K562 (cell line): ENCODE results near the gene NOL12. TPM values are rescaled to one million over a fixed set of nuclear protein-coding genes. Genes with fewer than 3 reads are reported as not detected.

Experiments used
- ATAC-seq: fragments of 200-7000 bp; cut with Tn5 transposase; 3 replicates; pipeline ENCODE4 v1.9.1; 2020; ENCODE audit warnings: moderate library complexity
- BruUV-seq: library from RNA; stranded (reverse); fragments of 400-500 nt; replicated peaks from 2 replicates; lab custom pipeline; 2021; lab: Mats Ljungman, UMichigan
- CTCF ChIA-PET: fragments of 300-600 bp; formaldehyde crosslinking; extraction: SDS; loops from one replicate; lab custom pipeline; 2021; ENCODE audit warnings: low intra/inter-chr PET ratio; lab: Yijun Ruan, JAX
- POLR2A ChIA-PET: fragments of 300-600, 350-650 bp; sonication (Branson Sonifier 250); formaldehyde crosslinking; extraction: SDS; loops from one replicate; lab custom pipeline; 2021; ENCODE audit warnings: antibody characterized with exemption, inconsistent platforms; lab: Yijun Ruan, JAX
- DNase-seq, 4 experiments: peaks; one replicate each; pipeline versions ENCODE4 v3.0.0 to v3.0.0-alpha.2; 2011 to 2018; ENCODE audit warnings: low spot score in 3 of 4, mixed read lengths in 3 of 4; ENCODE audit errors: extremely low read depth in 1 of 4
- FAIRE-seq: peaks from 2 replicates; lab custom pipeline; 2011; peaks lifted over from hg19 to GRCh38; lab: Jason Lieb, UNC
- H2AFZ ChIP-seq: 2 replicates; pipeline ENCODE4 v1.6.0; 2011; ENCODE audit warnings: low read depth, low read length, control low read depth, inconsistent platforms
- H3K27ac ChIP-seq: fragments of 200-600 bp; 3 replicates; pipeline ENCODE4 v1.8.0; 2011; ENCODE audit warnings: low read depth, mild to moderate bottlenecking, control low read depth, inconsistent platforms, low read length, moderate library complexity, mixed read lengths; ENCODE audit errors: extremely low read depth
- H3K27me3 ChIP-seq, 2 experiments: fragments of 300-600 bp in 1 of 2; 2 replicates in 1 of 2; 3 replicates in 1 of 2; pipeline versions ENCODE4 v1.6.0 to v1.8.0; 2011; ENCODE audit warnings: inconsistent platforms in 2 of 2, low read length in 2 of 2, mild to moderate bottlenecking in 1 of 2, mixed read lengths in 1 of 2, moderate library complexity in 1 of 2; ENCODE audit not compliant: control insufficient read depth in 2 of 2, insufficient read depth in 2 of 2
- H3K36me3 ChIP-seq: fragments of 300-600 bp; 3 replicates; pipeline ENCODE4 v1.8.0; 2011; ENCODE audit warnings: mild to moderate bottlenecking, low read length, inconsistent platforms; ENCODE audit not compliant: control insufficient read depth, insufficient read depth
- H3K4me1 ChIP-seq, 2 experiments: fragments of 200-600 bp in 1 of 2; replicated peaks in 1 of 2; 2 replicates in 1 of 2; 3 replicates in 1 of 2; pipeline versions ENCODE4 v1.5.1 to v1.8.0; 2011; ENCODE audit warnings: inconsistent platforms in 2 of 2, low read length in 2 of 2, mild to moderate bottlenecking in 1 of 2, mixed read lengths in 1 of 2, moderate library complexity in 1 of 2; ENCODE audit not compliant: control insufficient read depth in 2 of 2, insufficient read depth in 2 of 2
- H3K4me2 ChIP-seq: 2 replicates; pipeline ENCODE4 v1.6.1; 2011; ENCODE audit warnings: low read length, control low read depth, inconsistent platforms, mixed read lengths; ENCODE audit not compliant: insufficient read depth
- H3K4me3 ChIP-seq: fragments of 200-600 bp; sonication (generic), shearing (Covaris generic); 2 replicates; pipeline ENCODE4 v1.5.1; 2016; ENCODE audit warnings: control low read depth, inconsistent platforms
- H3K79me2 ChIP-seq: fragments of 200-600 bp; 3 replicates; pipeline ENCODE4 v1.8.0; 2011; ENCODE audit warnings: low read length, inconsistent platforms; ENCODE audit not compliant: control insufficient read depth, insufficient read depth
- H3K9ac ChIP-seq, 2 experiments: 2 replicates each; pipeline versions ENCODE4 v1.6.0 to v1.6.1; 2011; ENCODE audit warnings: low read depth in 2 of 2, low read length in 2 of 2, control low read depth in 1 of 2, inconsistent platforms in 1 of 2, mild to moderate bottlenecking in 1 of 2, mixed read lengths in 1 of 2; ENCODE audit not compliant: insufficient read depth in 1 of 2
- H3K9me1 ChIP-seq: one replicate; pipeline ENCODE4 v1.6.0; 2011; ENCODE audit warnings: inconsistent platforms, mild to moderate bottlenecking, low read length, moderate library complexity; ENCODE audit not compliant: control insufficient read depth, insufficient read depth
- H3K9me3 ChIP-seq: replicated peaks from 2 replicates; pipeline ENCODE4 v1.5.1; 2011; ENCODE audit warnings: low read depth, low read length, inconsistent platforms; ENCODE audit not compliant: control insufficient read depth, insufficient read depth
- H4K20me1 ChIP-seq: replicated peaks from 2 replicates; pipeline ENCODE4 v1.6.1; 2011; ENCODE audit warnings: low read length, inconsistent platforms, mixed read lengths; ENCODE audit not compliant: control insufficient read depth, insufficient read depth
- CCNT2 ChIP-seq: IDR thresholded peaks from 2 replicates; pipeline ENCODE4 v1.6.1; 2011; ENCODE audit warnings: borderline replicate concordance, low read depth, mild to moderate bottlenecking, moderate library complexity, mixed read lengths, low read length; ENCODE audit not compliant: insufficient read length; ENCODE audit errors: extremely low read depth
- GABPB2 ChIP-seq: fragments of 250-450 bp; sonication (Bioruptor Pico); conservative IDR thresholded peaks from 2 replicates; pipeline ENCODE4 v1.5.1; 2021; ENCODE audit warnings: mild to moderate bottlenecking
- HDAC3 ChIP-seq: fragments of 450-650 bp; IDR thresholded peaks from 2 replicates; pipeline ENCODE4 v1.6.1; 2018; ENCODE audit warnings: borderline replicate concordance, mild to moderate bottlenecking, moderate library complexity; ENCODE audit not compliant: partially characterized antibody
- MAZ ChIP-seq, 2 experiments: fragments of 450-650 bp in 1 of 2; sonication (generic) in 1 of 2; formaldehyde crosslinking; IDR thresholded peaks in 1 of 2; conservative IDR thresholded peaks in 1 of 2; 2 replicates each; pipeline versions ENCODE4 v1.4.0 to v1.5.0; 2020; ENCODE audit warnings: mild to moderate bottlenecking in 1 of 2, missing genetic modification reagents in 1 of 2
- MXI1 ChIP-seq: IDR thresholded peaks from 2 replicates; pipeline ENCODE4 v1.6.1; 2011; ENCODE audit warnings: low read depth, mild to moderate bottlenecking, improper control_type of control experiment, low read length
- NEUROD1 ChIP-seq: fragments of 150-350 bp; IDR thresholded peaks from 2 replicates; pipeline ENCODE4 v1.6.1; 2014; ENCODE audit warnings: borderline replicate concordance, low read length, low read depth; ENCODE audit not compliant: partially characterized antibody
- TBL1XR1 ChIP-seq, 2 experiments: IDR thresholded peaks; 2 replicates each; pipeline ENCODE4 v1.6.1; 2012; ENCODE audit warnings: improper control_type of control experiment in 2 of 2, low read length in 2 of 2, mild to moderate bottlenecking in 1 of 2
- ZKSCAN8 ChIP-seq: fragments of 200-800 bp; sonication (Bioruptor generic); IDR thresholded peaks from 2 replicates; pipeline ENCODE4 v1.6.1; 2016; ENCODE audit warnings: missing genetic modification characterization, missing compliant biosample characterization
- ZNF232 ChIP-seq: sonication (generic); formaldehyde crosslinking; IDR thresholded peaks from 2 replicates; pipeline ENCODE4 v1.8.0; 2022; ENCODE audit warnings: mild to moderate bottlenecking, missing genetic modification reagents
- WGBS: fragments of 100-300 bp; shearing (Covaris generic); methylation state at CpG from one replicate; pipeline ENCODE4 v1.1.6; 2016; ENCODE audit warnings: low coverage, mixed read lengths; ENCODE audit not compliant: insufficient coverage; ENCODE audit errors: missing lambda C conversion rate; 5-methylcytosine and 5-hydroxymethylcytosine counted together
- in situ Hi-C: fragments of 300-500 bp; cut with MboI; formaldehyde crosslinking; loops from 4 replicates; pipeline ENCODE4 v1.15.0; 2018; ENCODE audit warnings: inconsistent platforms, mixed read lengths
- intact Hi-C: fragments of 100-400 bp; cut with micrococcal nuclease; formaldehyde crosslinking; loops from 2 replicates; pipeline ENCODE4 v1.14.2; 2022
- polyA plus RNA-seq, 8 experiments: library from polyadenylated mRNA; depleted of rRNA in 4 of 8; stranded (reverse) in 5 of 8; unstranded in 3 of 8; fragments of >200 nt; fragmentation: Nextera tagmentation in 2 of 8; fragmentation: Illumina TruSeq in 1 of 8; extraction: Ambion mirVana in 2 of 8; extraction: Trizol in 1 of 8; gene quantifications; 2 replicates each; pipeline versions ENCODE4 v1.2.1 to v1.2.3, GENCODE V29; 2011 to 2014; ENCODE audit warnings: inconsistent platforms in 1 of 8, missing spikeins in 1 of 8
- total RNA-seq, 7 experiments: library from RNA; depleted of rRNA in 6 of 7; stranded (reverse); fragments of >200 nt in 6 of 7; fragmentation: Illumina TruSeq in 2 of 7; extraction: Trizol in 2 of 7; gene quantifications; 2 replicates each; pipeline versions ENCODE4 v1.2.1 to v1.2.3, GENCODE V29; 2011 to 2021; ENCODE audit warnings: low replicate concordance in 1 of 7
- TF ChIP-seq, protein P1 (sequence below): sonication (generic); formaldehyde crosslinking; IDR thresholded peaks from 2 replicates; pipeline ENCODE4 v1.8.1; 2023; ENCODE audit warnings: mild to moderate bottlenecking, missing genetic modification reagents
- TF ChIP-seq, protein P2 (sequence below): fragments of 250-450 bp; sonication (Bioruptor Pico); IDR thresholded peaks from 2 replicates; pipeline ENCODE4 v1.8.0; 2021; ENCODE audit warnings: mild to moderate bottlenecking, moderate library complexity
- TF ChIP-seq, protein P3 (sequence below): sonication (generic); formaldehyde crosslinking; IDR thresholded peaks from 2 replicates; pipeline ENCODE4 v1.8.0; 2022; ENCODE audit warnings: missing genetic modification reagents, mild to moderate bottlenecking, borderline replicate concordance
- TF ChIP-seq, protein P4 (sequence below): sonication (generic); formaldehyde crosslinking; IDR thresholded peaks from 2 replicates; pipeline ENCODE4 v1.8.1; 2022; ENCODE audit warnings: missing genetic modification reagents

Gene NOL12
- total and polyA plus RNA-seq, 9 of the 15 experiments (the other 6 are each of a cell fraction or from before 2014, with no cell fraction given): 2.8 to 40.9 (median 28.5) TPM

DNA sequence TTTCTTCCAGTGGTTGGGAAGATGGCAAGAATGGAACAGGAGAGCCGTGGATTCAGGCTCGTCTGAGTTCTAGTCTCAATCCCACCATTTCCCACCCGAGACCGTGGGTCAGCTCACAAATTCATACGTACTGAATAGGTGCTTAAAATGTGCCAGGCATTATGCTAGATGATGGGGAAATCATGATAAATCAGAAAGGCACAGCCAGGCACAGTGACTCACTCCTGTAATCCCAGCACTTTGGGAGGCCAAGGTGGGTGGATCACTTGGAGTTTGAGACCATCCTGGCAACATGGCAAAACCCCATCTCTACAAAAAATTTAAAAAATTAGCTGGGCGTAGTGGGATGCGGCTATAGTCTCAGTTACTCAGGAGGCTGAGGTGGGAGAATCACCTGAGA lies 17.8 kb downstream of the NOL12 start:
- CTCF ChIA-PET: no interaction called here
- TF ChIP-seq MAZ (CRISPR knock-in tag; conservative IDR thresholded peaks at IDR 0.05 in 1 of 2, IDR thresholded peaks at IDR 0.05 in 1 of 2) (no peak), GABPB2 (CRISPR knock-in tag) (no peak), ZKSCAN8 (CRISPR knock-in tag) (no peak), MXI1 (no peak), ZNF232 (CRISPR knock-in tag) (no peak), TBL1XR1 (IDR thresholded peaks at IDR 0.05; ENCODE audit: low read length in 2 of 2) (no peak), NEUROD1 (no peak), CCNT2 (no peak), HDAC3 (no peak)
- TF ChIP-seq, protein P1, sequence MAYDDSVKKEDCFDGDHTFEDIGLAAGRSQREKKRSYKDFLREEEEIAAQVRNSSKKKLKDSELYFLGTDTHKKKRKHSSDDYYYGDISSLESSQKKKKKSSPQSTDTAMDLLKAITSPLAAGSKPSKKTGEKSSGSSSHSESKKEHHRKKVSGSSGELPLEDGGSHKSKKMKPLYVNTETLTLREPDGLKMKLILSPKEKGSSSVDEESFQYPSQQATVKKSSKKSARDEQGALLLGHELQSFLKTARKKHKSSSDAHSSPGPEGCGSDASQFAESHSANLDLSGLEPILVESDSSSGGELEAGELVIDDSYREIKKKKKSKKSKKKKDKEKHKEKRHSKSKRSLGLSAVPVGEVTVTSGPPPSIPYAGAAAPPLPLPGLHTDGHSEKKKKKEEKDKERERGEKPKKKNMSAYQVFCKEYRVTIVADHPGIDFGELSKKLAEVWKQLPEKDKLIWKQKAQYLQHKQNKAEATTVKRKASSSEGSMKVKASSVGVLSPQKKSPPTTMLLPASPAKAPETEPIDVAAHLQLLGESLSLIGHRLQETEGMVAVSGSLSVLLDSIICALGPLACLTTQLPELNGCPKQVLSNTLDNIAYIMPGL (CRISPR knock-in tag): no peak
- TF ChIP-seq, protein P2, sequence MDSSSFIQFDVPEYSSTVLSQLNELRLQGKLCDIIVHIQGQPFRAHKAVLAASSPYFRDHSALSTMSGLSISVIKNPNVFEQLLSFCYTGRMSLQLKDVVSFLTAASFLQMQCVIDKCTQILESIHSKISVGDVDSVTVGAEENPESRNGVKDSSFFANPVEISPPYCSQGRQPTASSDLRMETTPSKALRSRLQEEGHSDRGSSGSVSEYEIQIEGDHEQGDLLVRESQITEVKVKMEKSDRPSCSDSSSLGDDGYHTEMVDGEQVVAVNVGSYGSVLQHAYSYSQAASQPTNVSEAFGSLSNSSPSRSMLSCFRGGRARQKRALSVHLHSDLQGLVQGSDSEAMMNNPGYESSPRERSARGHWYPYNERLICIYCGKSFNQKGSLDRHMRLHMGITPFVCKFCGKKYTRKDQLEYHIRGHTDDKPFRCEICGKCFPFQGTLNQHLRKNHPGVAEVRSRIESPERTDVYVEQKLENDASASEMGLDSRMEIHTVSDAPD (CRISPR knock-in tag): no peak
- TF ChIP-seq, protein P3, sequence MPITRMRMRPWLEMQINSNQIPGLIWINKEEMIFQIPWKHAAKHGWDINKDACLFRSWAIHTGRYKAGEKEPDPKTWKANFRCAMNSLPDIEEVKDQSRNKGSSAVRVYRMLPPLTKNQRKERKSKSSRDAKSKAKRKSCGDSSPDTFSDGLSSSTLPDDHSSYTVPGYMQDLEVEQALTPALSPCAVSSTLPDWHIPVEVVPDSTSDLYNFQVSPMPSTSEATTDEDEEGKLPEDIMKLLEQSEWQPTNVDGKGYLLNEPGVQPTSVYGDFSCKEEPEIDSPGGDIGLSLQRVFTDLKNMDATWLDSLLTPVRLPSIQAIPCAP (CRISPR knock-in tag): no peak
- TF ChIP-seq, protein P4, sequence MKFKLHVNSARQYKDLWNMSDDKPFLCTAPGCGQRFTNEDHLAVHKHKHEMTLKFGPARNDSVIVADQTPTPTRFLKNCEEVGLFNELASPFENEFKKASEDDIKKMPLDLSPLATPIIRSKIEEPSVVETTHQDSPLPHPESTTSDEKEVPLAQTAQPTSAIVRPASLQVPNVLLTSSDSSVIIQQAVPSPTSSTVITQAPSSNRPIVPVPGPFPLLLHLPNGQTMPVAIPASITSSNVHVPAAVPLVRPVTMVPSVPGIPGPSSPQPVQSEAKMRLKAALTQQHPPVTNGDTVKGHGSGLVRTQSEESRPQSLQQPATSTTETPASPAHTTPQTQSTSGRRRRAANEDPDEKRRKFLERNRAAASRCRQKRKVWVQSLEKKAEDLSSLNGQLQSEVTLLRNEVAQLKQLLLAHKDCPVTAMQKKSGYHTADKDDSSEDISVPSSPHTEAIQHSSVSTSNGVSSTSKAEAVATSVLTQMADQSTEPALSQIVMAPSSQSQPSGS (CRISPR knock-in tag): no peak

More for the DNA sequence above, 17.8 kb downstream of the NOL12 start:
- Histone ChIP-seq H3K27me3 (0 out of 5 replicates have a peak, but pooled peaks cover 0 to 6% of the 10 kb centered on the region in 2 experiments), H3K4me1 (peaks cover 0 to 5% of the 10 kb centered on the region in 2 experiments; a peak in 3 of 5 replicates), H3K9me3 (no peaks in the 10 kb centered on the region), H3K4me2 (no peak overlapping the region), H4K20me1 (no peaks in the 10 kb centered on the region), H3K9ac (no peak overlapping the region), H3K79me2 (no peaks in the 10 kb centered on the region), H3K9me1 (no peaks in the 10 kb centered on the region), H3K36me3 (no peaks in the 10 kb centered on the region), H2AFZ (no peak overlapping the region), H3K4me3 (no peak overlapping the region), H3K27ac (no peak overlapping the region)
- WGBS: 22% methylated on average over 7 of the region's 7 CpGs
- POLR2A ChIA-PET: no interaction called here
- no peak for FAIRE-seq
- intact Hi-C loops: no loop called here
- DNase-seq: no peak
- in situ Hi-C loops: no loop called here
- BruUV-seq: no TSS peak
- ATAC-seq: no peak
